Suprapubic skin (tissue), 4 donors: Measurements from ENCODE around the gene HIF3A. TPM values are rescaled to one million over a fixed set of nuclear protein-coding genes. Genes with fewer than 3 reads are reported as not detected.

Experiments
- DNase-seq, 2 donors: peaks; one replicate each; pipeline ENCODE4 v3.0.0-alpha.2; 2019; ENCODE audit warnings: low spot score in 2 of 2
- H3K27ac ChIP-seq: fragments of 200-600 bp; sonication (generic); one replicate; pipeline ENCODE4 v1.5.1; 2019
- H3K27me3 ChIP-seq: fragments of 200-600 bp; sonication (generic); one replicate; pipeline ENCODE4 v1.5.1; 2019
- H3K36me3 ChIP-seq: fragments of 200-600 bp; sonication (generic); one replicate; pipeline ENCODE4 v1.5.1; 2019
- H3K4me1 ChIP-seq: fragments of 200-600 bp; sonication (generic); one replicate; pipeline ENCODE4 v1.5.1; 2019
- H3K4me3 ChIP-seq: fragments of 200-600 bp; sonication (generic); one replicate; pipeline ENCODE4 v1.5.1; 2019; ENCODE audit warnings: mild to moderate bottlenecking
- H3K9me3 ChIP-seq: fragments of 200-600 bp; sonication (generic); one replicate; pipeline ENCODE4 v1.5.1; 2019
- EP300 ChIP-seq: sonication (generic); formaldehyde crosslinking; IDR thresholded peaks from one replicate; pipeline ENCODE4 v1.6.1; 2017; ENCODE audit warnings: antibody characterized with exemption
- POLR2A ChIP-seq, 2 donors: fragments of 450-650 bp; IDR thresholded peaks; one replicate each; pipeline ENCODE4 v1.6.1; 2017; ENCODE audit warnings: antibody characterized with exemption in 2 of 2, mild to moderate bottlenecking in 2 of 2, moderate library complexity in 2 of 2
- POLR2AphosphoS5 ChIP-seq, 3 donors: sonication (generic); formaldehyde crosslinking; IDR thresholded peaks; one replicate each; pipeline ENCODE4 v1.6.1; 2017; ENCODE audit warnings: antibody characterized with exemption in 3 of 3
- WGBS: methylation state at CpG from one replicate; pipeline ENCODE4 v1.1.5; 2018; 5-methylcytosine and 5-hydroxymethylcytosine counted together
- total RNA-seq, 4 donors: library from RNA; depleted of rRNA; stranded (reverse); fragments of >200 nt; gene quantifications; one replicate each; pipeline ENCODE4 v1.1.0, GENCODE V29; 2016
- TF ChIP-seq, protein P1 (sequence below), 2 donors: fragments of 200-600 bp in 1 of 2; fragments of 450-650 bp in 1 of 2; sonication (generic) in 1 of 2; IDR thresholded peaks; one replicate each; pipeline ENCODE4 v1.5.1; 2016 to 2019; ENCODE audit warnings: antibody characterized with exemption in 2 of 2, mild to moderate bottlenecking in 1 of 2, moderate library complexity in 1 of 2

The HIF3A gene
- total RNA-seq, 4 donors from 2014 or later = 6.6 to 30.0 (median 18.5) TPM

DNA sequence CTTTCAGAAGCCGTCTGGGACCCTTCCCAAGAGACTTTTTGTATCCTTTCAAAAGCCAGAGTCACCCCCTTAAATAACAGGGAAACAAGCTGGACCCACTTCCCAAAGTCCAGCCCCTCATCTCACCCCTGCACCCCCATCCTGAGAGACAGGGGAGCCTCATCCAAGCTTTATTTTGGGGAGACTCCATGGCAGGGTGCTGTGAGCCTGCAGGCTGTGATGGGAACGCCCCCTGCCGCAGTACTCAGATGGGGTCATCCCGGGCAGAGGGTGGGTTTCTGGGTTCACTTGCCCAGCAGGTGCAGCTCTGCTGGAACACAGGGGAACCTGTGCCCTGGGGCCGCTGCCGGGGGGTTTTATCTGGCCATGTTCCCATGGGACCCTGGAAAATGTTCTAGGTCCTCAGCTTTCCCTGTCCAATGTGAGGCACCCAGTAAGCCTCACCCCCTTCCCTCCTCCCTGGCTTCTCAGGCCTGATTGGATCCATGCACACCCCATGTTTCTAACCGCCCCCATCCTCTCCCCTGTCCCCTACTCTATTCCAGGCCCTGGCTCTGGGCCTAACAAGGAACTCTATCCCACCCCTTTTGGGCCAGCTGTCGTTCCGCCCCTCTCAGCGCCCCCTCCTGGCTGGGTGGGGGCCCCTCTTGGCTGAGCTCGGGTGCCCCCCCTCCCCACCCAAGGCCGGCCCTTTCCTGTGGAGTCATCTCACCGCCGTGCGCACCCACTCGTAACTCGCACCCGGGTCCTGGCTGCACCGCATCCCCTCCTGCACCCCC, 1.0 kb downstream of the HIF3A start:
- TF ChIP-seq, protein P1, sequence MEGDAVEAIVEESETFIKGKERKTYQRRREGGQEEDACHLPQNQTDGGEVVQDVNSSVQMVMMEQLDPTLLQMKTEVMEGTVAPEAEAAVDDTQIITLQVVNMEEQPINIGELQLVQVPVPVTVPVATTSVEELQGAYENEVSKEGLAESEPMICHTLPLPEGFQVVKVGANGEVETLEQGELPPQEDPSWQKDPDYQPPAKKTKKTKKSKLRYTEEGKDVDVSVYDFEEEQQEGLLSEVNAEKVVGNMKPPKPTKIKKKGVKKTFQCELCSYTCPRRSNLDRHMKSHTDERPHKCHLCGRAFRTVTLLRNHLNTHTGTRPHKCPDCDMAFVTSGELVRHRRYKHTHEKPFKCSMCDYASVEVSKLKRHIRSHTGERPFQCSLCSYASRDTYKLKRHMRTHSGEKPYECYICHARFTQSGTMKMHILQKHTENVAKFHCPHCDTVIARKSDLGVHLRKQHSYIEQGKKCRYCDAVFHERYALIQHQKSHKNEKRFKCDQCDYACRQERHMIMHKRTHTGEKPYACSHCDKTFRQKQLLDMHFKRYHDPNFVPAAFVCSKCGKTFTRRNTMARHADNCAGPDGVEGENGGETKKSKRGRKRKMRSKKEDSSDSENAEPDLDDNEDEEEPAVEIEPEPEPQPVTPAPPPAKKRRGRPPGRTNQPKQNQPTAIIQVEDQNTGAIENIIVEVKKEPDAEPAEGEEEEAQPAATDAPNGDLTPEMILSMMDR (IDR thresholded peaks at IDR 0.05) = peak in 1 of 2 donors; percentile 15
- no peak for TF ChIP-seq EP300
- no peak for TF ChIP-seq POLR2AphosphoS5 (IDR thresholded peaks at IDR 0.05)
- TF ChIP-seq POLR2A (IDR thresholded peaks at IDR 0.05) = no peak
- peak; percentile 81 to 86 for DNase-seq
- peaks cover 60% of the 10 kb centered on the region for H3K4me1 ChIP-seq

GRCh38 chr19:46298479-46299003, 1.7 kb downstream of the HIF3A start:
- peaks cover 66% of the 10 kb centered on the region for H3K4me1 ChIP-seq
- peak overlapping the region; percentile 42 for H3K4me3 ChIP-seq
- 14% methylated on average over 5 of the region's 7 CpGs for WGBS

More for the DNA sequence above, 1.0 kb downstream of the HIF3A start:
- peaks cover 4% of the 10 kb centered on the region for H3K27me3 ChIP-seq
- WGBS = 11% methylated on average over 9 of the region's 19 CpGs
- H3K36me3 ChIP-seq = no peaks in the 10 kb centered on the region
- peak overlapping the region; percentile 90 for H3K27ac ChIP-seq
- no peaks in the 10 kb centered on the region for H3K9me3 ChIP-seq
- peak overlapping the region; percentile 42 for H3K4me3 ChIP-seq

DNA sequence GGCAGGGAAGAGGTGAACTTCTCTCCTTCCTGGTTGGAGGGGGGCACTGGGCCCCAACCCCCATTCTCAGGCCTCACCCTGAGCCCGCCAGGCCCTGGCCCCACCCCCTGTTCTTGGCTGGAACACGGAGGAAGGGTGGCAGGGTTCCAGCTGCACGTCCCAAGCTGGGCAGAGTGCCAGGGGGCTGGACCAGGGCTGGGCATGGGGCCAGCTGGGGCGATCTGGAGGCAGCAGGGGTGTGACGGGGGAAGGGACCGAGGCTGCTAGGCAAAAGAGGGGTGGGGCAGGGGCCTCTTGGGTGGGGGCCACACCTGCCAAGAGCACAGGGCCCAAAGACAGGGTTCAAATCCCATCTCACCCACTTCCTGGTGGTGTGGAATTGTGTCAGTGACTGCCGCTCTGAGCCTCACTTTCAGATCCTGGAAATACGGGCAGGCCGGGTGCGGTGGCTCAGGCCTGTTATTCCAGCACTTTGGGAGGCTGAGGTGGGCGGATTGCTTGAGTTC, 2.2 kb downstream of the HIF3A start:
- peak overlapping the region; percentile 90 for H3K27ac ChIP-seq
- 9% methylated on average over 9 of the region's 11 CpGs for WGBS
- no peaks in the 10 kb centered on the region for H3K9me3 ChIP-seq
- DNase-seq = peak; percentile 95 to 97
- H3K27me3 ChIP-seq = peaks cover 4% of the 10 kb centered on the region
- TF ChIP-seq POLR2A (IDR thresholded peaks at IDR 0.05) (no peak), EP300 (no peak), POLR2AphosphoS5 (IDR thresholded peaks at IDR 0.05) (peak in 2 of 3 donors; percentile 25 to 89)
- TF ChIP-seq, protein P1 (IDR thresholded peaks at IDR 0.05) = no peak
- peak overlapping the region; percentile 42 for H3K4me3 ChIP-seq
- H3K36me3 ChIP-seq = peaks cover 3% of the 10 kb centered on the region
- peaks cover 71% of the 10 kb centered on the region for H3K4me1 ChIP-seq

More at GRCh38 chr19:46298479-46299003, 1.7 kb downstream of the HIF3A start:
- Histone ChIP-seq H3K27ac (peak overlapping the region; percentile 90), H3K9me3 (no peaks in the 10 kb centered on the region), H3K36me3 (no peaks in the 10 kb centered on the region), H3K27me3 (peaks cover 4% of the 10 kb centered on the region)
- peak in 1 of 2 donors; percentile 64 for DNase-seq
- TF ChIP-seq POLR2A (IDR thresholded peaks at IDR 0.05) = no peak
- no peak for TF ChIP-seq EP300
- TF ChIP-seq, protein P1 (IDR thresholded peaks at IDR 0.05) = no peak
- no peak for TF ChIP-seq POLR2AphosphoS5 (IDR thresholded peaks at IDR 0.05)

DNA sequence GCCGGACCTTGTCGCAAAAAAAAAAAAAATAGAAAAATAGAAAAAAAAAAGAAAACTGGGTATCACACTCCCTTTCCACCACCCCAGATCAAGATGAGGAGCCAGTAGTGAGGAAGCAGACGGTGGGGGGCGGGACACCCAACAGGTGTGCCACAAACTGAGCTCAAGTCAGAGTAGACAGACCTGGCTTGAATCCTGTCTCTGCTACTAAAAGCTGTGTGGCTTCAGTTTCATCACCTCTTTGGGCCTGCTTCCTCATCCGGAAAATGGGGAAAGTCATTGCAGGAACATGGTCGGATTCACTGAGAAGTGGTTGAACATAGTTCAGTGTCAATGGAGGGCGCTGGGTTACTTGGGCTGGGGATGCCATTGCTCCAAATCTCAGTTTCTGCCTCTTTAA, 2.9 kb downstream of the HIF3A start:
- Histone ChIP-seq H3K9me3 (no peaks in the 10 kb centered on the region), H3K4me3 (peak overlapping the region; percentile 42), H3K36me3 (peaks cover 4% of the 10 kb centered on the region), H3K4me1 (peaks cover 71% of the 10 kb centered on the region), H3K27me3 (peaks cover 4% of the 10 kb centered on the region), H3K27ac (peak overlapping the region; percentile 90)
- no peak for TF ChIP-seq POLR2AphosphoS5 (IDR thresholded peaks at IDR 0.05)
- no peak for TF ChIP-seq POLR2A (IDR thresholded peaks at IDR 0.05)
- TF ChIP-seq EP300 = no peak
- DNase-seq = peak in 1 of 2 donors; percentile 69
- 62% methylated on average over 7 of the region's 7 CpGs for WGBS

DNA sequence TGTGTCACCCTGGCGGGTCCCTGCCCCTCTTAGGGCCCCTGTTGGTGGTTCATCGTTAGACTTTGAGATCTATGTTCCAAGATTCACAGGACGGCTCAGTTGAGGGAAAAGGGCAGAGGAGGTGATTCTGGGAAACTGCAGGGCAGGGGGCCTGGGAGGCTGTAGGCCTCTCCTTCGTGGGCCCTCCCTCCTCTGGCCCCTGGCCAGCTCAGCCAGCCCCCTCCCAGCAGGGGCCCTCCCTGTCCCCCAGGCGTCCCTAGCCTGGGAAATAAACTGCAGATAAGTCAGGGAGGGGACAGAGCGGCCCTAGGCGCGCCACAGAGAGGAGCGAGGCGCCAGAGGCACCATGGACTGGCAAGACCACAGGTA, 6.5 kb downstream of the HIF3A start:
- Histone ChIP-seq H3K27me3 (no peaks in the 10 kb centered on the region), H3K36me3 (peaks cover 24% of the 10 kb centered on the region), H3K4me3 (peak overlapping the region; percentile 13), H3K9me3 (no peaks in the 10 kb centered on the region), H3K27ac (peak overlapping the region; percentile 40), H3K4me1 (peaks cover 51% of the 10 kb centered on the region)
- WGBS = 72% methylated on average over 8 of the region's 10 CpGs
- TF ChIP-seq POLR2A (IDR thresholded peaks at IDR 0.05) (no peak), POLR2AphosphoS5 (IDR thresholded peaks at IDR 0.05) (no peak), EP300 (no peak)
- TF ChIP-seq, protein P1 (IDR thresholded peaks at IDR 0.05) = no peak
- no peak for DNase-seq
